Measurements from ENCODE around the gene GDF15.

GDF15 gene

GRCh38 chr19:18431351-18432197, 45.6 kb downstream of the GDF15 start:
- TF ChIP-seq CTCF (IDR thresholded peaks at IDR 0.05; ENCODE audit: insufficient read depth, missing control alignments): no peak
- DNase-seq (ENCODE audit: insufficient read length, low spot score): no peak
- FAIRE-seq: no peak

GRCh38 chr19:18432275-18433014, 46.5 kb downstream of the GDF15 start:
- no peak for FAIRE-seq
- DNase-seq (ENCODE audit: insufficient read length, low spot score): no peak

GRCh38 chr19:18433015-18433691, 47.2 kb downstream of the GDF15 start:
- TF ChIP-seq CTCF (IDR thresholded peaks at IDR 0.05; ENCODE audit: insufficient read depth, missing control alignments): no peak
- FAIRE-seq (no peak), DNase-seq (ENCODE audit: insufficient read length, low spot score) (no peak)

More at GRCh38 chr19:18432275-18433014, 46.5 kb downstream of the GDF15 start:
- no peak for TF ChIP-seq CTCF (IDR thresholded peaks at IDR 0.05; ENCODE audit: insufficient read depth, missing control alignments)

- FAIRE-seq (no peak), DNase-seq (ENCODE audit: insufficient read length, low spot score) (no peak)
Observed at GRCh38 chr19:18433735-18434398, 47.9 kb downstream of the GDF15 start.

GRCh38 chr19:18434411-18435175, 48.6 kb downstream of the GDF15 start:
- TF ChIP-seq CTCF (IDR thresholded peaks at IDR 0.05; ENCODE audit: insufficient read depth, missing control alignments): no peak
- DNase-seq (ENCODE audit: insufficient read length, low spot score): no peak
- no peak for FAIRE-seq

More at GRCh38 chr19:18433735-18434398, 47.9 kb downstream of the GDF15 start:
- no peak for TF ChIP-seq CTCF (IDR thresholded peaks at IDR 0.05; ENCODE audit: insufficient read depth, missing control alignments)

GRCh38 chr19:18435178-18435841, 49.4 kb downstream of the GDF15 start:
- FAIRE-seq (no peak), DNase-seq (ENCODE audit: insufficient read length, low spot score) (no peak)
- no peak for TF ChIP-seq CTCF (IDR thresholded peaks at IDR 0.05; ENCODE audit: insufficient read depth, missing control alignments)
